HG02798 (cell line): ENCODE results near the gene MKS1.

Experiments used
- ATAC-seq: cut with Tn5 transposase; IDR thresholded peaks from one replicate; pipeline ENCODE4 v1.9.1; 2021; ENCODE audit warnings: mild to moderate bottlenecking; ENCODE audit not compliant: unreplicated experiment, poor library complexity

Gene MKS1

DNA sequence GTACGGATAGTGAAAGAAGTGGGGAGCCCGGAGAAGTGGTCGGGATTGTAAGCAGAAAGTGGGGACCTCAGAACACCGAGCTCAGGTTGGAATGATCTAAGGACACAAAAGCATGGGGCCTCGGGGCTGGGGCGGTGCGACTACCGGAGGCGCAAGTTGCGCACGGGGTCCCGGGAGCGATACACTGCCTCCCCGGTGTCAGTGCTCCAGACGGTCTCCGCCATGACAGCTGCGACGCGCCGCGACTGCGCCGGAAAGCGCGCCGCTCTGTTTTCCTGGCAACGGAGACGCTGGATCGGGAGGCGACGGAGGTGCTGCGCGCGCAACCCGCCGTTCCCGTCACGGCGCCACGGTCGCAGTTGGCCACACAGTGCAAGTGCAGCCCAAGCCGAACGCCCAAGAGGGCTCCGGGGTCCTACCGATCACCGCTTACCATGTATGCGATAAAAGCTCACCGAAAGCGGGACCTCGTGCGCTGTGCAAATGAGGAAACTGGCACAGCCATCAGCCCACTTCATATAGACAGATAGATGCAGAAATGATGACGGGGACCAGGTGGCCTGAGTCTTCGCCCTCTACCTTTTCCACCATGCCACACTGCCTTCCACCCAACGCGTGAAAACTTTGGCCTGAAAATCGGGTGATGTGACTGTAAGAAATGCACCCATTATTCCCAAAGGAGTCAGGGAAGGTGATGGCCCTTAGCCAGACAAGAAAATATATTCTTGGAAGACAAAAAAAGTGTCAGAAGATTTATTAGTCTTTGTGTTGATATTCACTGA, at the start of gene MKS1:
Gene MKS1, minus strand, starts transcription at position 249 of the 782 bp plus-strand sequence. Its CDS starts 25 bp downstream, at position 224.
- peak; percentile 98 for ATAC-seq

- no peak for ATAC-seq
Measured at GRCh38 chr17:58268326-58268725, 49.3 kb upstream of the MKS1 start.

- ATAC-seq: no peak
Measured at GRCh38 chr17:58267347-58268324, 48.6 kb upstream of the MKS1 start.

DNA sequence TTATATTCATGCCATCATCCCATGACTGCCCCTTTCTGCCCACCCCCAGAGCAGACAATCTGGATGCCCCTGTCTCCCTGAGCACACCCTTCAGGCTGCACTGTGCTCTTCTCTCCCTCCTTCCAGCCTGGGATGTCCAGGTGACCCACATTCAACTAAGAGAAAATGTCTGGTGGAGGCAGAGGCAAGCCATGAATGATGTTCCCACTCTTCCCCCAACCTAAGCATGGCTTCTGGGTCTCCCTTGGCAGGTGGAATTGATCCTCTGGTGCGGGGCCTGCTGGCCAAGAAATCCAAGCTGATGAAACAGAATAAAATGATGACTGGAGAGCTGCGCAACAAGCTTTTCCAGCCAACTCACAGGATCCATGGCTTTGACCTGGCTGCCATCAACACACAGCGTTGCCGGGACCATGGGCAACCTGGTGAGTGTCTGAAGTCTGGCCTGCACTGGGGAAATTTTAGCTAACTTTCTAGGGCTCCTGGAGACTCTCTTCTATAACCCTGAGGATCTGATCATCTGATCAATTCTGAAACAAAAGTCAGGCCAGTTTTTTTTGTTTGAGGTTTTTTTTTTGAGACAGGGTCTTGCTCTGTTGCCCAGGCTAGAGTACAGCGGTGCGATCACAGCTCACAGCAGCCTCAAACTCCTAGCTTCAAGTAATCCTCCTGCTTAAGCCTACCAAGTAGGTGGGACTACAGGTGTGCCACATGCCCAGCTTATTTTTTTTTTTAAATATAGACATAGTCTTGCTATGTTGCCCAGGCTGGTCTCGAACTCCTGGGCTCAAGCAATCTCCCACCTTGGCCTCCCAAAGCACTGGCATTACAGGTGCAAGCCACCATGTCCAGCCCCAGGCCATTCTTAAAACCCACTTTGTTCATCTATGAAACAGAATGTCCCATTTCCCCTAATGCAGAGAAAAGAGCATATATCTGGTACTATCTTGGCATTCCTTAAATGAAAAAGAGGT, 47.1 kb upstream of the MKS1 start:
- ATAC-seq: no peak

- ATAC-seq: no peak
Measured at GRCh38 chr17:58265271-58265670, 46.2 kb upstream of the MKS1 start.

DNA sequence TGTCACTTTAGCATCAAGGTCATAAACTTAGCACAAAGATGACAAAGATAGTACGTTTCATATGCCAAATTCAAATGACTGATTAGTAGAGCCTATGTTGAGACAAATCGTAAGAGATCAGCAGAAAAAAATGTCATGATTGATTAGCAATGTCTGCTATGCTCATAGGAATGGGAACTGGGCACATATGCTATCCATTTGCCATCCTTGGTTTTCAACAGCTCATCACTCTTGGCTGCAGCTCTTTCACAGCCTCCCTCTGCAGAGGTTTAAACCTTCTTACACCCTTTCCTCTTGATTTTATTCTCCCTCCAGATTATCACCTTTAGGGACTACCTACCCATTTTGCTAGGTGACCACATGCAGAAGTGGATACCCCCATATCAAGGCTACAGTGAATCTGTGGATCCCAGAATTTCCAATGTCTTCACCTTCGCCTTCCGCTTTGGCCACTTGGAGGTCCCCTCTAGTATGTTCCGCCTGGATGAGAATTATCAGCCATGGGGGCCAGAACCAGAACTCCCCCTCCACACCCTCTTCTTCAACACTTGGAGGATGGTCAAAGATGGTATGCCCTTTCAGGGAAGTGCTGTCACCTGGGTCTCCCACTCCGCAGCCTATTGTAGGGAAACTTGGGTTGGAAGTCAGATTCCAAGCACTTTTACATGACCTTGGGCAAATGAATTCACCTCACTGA, 45.5 kb upstream of the MKS1 start:
- no peak for ATAC-seq

DNA sequence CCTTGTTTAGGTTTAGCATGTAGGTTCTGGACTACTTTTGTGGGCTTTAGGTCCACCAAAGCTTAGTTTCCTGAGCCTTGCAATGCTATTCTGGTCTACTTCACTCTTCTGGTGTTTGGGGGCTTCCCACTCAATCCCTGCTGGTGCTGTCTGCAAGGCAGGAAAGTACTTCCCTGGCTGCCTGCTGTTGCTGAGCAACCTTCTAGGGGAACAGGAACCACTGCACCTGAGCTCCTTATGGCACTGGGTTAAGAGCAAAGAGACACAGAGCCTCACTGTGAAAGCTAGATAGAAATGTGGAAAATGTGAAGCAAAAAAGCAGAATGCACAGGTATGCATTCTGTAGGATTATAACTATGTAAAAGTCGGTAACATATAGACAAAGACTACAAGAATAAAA, 44.7 kb upstream of the MKS1 start:
- ATAC-seq: no peak

DNA sequence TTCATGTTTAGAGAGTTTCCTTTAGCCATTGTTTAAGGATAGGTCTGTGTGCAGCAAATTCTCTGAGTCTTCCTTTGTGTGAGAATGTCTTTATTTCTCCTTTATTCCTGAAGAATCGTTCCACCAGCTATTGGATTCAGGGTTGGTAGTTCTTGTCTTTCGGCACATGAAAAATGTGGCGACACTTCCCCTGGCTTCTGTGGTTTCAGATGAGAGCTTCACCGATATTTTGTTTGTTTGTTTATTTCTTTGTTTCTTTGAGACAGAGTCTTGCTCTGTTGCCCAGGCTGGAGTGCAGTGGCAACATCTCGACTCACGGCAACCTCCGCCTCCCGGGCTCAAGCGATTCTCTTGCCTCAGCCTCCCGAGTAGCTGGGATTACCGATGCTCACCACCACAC, 43.1 kb upstream of the MKS1 start:
- no peak for ATAC-seq

DNA sequence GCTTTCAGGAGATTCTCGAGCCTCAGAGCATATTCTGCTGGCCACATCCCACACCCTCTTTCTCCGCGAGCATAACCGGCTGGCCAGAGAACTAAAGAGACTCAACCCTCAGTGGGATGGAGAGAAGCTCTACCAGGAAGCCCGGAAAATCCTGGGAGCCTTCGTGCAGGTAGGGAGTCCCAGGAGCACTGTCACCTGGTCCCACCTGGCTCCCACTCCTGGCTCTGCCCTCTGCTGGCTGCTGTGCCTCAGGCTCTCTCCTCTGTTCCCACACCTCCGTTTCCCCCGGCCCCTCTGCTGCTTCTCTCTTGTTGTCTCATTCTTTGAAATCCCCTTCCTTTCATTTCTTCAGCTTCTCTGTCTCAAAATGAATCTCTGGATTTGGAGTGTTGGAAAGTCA, 35.7 kb upstream of the MKS1 start:
- no peak for ATAC-seq

GRCh38 chr17:58253082-58253481, 34.0 kb upstream of the MKS1 start:
- ATAC-seq: no peak

DNA sequence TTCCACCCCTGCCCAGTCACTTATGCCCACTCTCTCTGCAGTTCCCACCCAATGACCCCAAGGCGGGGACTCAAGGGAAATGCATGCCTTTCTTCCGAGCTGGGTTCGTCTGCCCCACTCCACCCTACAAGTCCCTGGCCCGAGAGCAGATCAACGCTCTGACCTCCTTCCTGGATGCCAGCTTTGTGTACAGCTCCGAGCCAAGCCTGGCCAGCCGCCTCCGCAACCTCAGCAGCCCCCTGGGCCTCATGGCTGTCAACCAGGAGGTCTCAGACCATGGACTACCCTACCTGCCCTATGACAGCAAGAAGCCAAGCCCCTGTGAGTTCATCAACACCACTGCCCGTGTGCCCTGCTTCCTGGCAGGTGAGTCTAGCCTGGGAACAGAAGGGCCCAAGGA, 33.1 kb upstream of the MKS1 start:
- no peak for ATAC-seq

GRCh38 chr17:58250344-58251011, 31.4 kb upstream of the MKS1 start:
- ATAC-seq: no peak

DNA sequence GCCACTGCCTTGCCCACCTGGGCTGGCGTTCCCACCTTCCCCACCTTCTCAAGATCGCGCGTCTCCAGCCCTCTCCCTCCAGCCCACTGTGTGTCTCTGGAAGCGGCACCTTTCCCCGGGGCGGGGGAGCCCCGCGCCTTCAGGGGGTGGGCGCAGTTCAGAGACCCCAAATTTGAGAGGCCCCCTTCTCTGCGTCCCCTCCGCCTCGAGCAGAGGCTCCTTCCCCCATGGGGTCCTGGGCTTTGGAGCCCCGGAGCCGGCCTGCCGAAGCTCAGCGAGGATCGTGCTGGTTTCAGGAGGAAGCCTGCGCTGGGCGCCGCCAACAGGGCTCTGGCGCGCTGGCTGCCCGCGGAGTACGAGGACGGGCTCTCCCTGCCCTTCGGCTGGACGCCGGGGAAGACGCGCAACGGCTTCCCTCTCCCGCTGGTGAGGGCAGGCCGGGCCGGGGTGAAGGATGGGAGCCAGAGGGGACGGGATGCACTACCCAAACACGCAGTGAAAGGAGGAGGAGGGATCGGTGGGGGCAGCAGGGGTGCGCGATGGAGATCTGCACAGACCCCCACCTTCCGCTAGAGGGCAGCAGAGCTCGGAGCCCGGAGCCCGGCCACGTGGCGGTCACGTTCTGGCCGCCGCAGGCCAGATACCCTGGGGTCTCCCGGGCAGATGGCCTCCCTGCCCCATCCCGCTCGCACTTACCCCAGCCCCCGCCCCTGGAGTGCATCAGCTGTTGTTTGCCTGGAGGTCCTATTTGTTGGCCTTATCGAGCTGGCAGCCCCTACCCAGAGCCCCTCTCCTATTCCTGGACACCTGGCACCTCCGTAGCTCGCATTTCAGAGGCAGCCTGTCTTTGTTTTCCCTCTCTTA, 30.4 kb upstream of the MKS1 start:
- peak; percentile 51 for ATAC-seq

DNA sequence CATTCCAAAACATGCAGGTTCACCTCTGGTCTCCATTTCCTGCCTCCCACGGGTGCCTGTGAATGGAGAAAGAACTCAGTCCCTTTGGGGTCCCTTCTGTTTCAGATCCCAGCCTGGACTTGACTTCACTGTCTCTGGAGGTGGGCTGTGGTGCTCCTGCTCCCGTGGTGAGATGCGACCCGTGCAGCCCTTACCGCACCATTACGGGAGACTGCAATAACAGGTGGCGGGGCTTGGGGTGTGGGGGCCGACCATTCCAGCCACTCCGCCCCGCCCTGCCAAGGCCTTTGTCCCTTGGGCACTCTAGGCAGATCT, 29.9 kb upstream of the MKS1 start:
- no peak for ATAC-seq

DNA sequence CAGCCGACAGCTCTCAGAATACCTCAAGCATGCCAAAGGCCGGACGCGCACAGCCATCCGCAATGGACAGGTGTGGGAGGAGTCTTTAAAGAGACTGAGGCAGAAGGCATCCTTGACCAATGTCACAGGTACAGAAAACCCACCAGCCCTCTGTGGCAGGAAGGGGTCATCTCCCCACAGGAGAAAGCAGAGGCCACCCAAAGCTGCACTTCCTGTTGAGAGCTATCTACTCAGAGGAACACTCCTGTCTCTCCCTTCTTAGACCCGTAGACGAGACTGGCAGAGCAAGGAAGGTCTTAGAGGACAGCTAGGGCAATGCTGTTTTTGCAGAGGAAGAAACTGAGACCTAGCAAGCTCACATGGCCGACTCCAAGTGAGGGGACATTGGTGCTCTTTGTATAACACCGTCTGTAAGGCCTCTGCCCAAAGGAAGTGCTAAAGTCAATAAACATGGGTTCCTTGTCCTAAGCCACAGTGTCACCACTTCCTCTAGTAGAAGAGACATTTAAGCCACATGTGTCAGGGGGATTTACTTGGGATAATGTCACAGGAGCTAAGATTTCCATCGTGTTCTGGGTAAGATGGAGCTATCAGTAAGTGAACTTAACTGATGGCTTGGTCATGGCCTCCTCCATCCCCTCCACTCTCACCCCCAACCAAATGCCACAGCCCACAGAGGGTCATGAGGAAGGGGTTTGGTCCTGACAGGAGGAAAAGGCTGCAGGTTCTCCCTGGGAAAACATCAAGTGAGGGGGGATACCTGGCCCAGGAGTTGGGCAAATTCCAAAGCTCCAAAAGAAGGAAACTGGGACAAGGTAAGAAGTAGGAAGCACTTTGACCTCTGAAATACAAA, 28.7 kb upstream of the MKS1 start:
- ATAC-seq: no peak

DNA sequence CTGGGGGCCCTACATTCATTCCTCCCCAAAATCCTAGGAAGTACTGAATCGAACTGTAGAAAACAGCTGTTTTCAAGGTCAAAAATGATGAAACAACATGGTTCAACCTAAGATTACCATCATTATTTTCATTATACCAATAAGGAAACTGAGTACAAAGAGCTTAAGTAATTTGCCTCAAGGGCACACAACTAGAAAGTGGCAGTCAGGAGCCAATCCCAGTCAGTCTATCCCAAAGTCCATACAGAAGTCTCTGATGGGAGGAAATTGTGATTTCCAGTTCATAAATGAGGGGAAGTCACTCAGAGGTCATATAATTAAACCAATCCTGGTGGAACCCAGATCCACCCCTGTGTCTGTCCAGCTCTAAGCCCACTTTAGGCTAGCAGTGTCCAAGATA, 27.7 kb upstream of the MKS1 start:
- no peak for ATAC-seq

DNA sequence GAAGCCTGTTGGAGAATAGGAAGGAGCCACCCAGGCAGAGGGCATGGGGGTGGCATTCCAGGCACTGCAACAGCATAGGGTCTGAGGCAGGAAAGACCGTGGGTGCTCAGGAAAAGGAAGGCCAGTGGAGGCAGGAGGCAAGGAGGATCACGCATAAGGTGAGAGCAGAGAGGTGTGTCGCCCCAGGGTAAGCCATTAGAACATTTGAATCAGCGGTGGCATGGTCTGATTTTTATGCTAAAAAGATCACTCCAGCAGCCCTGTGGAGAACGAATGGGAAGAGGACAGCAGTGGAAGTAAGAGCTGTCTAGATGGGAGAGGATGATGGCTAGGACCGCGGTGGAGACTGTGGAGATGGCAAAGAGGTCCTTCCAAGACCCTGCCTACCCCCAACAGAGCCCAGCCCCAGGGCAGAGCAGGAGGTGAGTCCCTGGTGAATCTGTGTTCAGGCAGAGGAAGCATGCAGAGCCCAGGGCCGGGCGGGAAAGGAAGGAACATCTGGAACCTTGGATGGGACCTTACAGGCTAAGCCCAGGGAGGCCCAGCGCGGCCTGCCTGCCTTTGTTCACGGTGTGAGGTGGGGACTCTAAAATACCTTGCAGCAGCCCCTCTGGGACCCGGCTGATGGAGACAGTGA, 27.2 kb upstream of the MKS1 start:
- no peak for ATAC-seq
